GM12864 (cell line): ENCODE results near the gene DCDC1.

ENCODE experiments used
- DNase-seq: peaks from one replicate; pipeline ENCODE4 v3.0.0-alpha.2; 2011; ENCODE audit warnings: low read depth
- H3K4me3 ChIP-seq: 2 replicates; pipeline ENCODE4 v1.5.1; 2011; ENCODE audit warnings: mild to moderate bottlenecking, low read depth, low read length, control low read depth
- TF ChIP-seq, protein P1 (sequence below): IDR thresholded peaks from 2 replicates; pipeline ENCODE4 v1.5.1; 2011; ENCODE audit warnings: low read depth, mild to moderate bottlenecking, moderate library complexity, low read length, control low read depth, inconsistent platforms; ENCODE audit errors: missing control alignments

Gene DCDC1

DNA sequence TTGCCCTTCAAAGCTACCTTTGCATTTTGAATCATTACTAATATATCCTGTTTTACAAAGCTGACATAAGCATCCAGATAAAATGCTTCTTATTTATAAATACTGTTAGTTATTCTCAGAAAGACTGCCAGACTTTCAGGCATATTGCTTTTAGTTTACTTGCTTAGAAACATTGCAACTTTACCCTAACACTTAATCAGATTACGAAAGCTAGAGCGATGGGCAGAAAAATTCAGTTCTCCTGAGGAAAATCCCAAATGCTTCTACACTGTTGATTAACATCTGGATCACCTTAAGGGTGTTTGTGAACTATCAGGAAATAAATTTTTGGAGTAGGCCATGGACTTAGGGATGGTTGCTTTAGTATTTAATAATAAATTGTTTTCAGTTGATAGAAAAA is 493.7 kb downstream of the DCDC1 start:
- DNase-seq, result no peak
- TF ChIP-seq, protein P1, sequence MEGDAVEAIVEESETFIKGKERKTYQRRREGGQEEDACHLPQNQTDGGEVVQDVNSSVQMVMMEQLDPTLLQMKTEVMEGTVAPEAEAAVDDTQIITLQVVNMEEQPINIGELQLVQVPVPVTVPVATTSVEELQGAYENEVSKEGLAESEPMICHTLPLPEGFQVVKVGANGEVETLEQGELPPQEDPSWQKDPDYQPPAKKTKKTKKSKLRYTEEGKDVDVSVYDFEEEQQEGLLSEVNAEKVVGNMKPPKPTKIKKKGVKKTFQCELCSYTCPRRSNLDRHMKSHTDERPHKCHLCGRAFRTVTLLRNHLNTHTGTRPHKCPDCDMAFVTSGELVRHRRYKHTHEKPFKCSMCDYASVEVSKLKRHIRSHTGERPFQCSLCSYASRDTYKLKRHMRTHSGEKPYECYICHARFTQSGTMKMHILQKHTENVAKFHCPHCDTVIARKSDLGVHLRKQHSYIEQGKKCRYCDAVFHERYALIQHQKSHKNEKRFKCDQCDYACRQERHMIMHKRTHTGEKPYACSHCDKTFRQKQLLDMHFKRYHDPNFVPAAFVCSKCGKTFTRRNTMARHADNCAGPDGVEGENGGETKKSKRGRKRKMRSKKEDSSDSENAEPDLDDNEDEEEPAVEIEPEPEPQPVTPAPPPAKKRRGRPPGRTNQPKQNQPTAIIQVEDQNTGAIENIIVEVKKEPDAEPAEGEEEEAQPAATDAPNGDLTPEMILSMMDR, result no peak
- H3K4me3 ChIP-seq, result no peak overlapping the region

GRCh38 chr11:30873924-30874610 is 495.5 kb downstream of the DCDC1 start:
- DNase-seq, result no peak
- H3K4me3 ChIP-seq, result no peak overlapping the region

DNA sequence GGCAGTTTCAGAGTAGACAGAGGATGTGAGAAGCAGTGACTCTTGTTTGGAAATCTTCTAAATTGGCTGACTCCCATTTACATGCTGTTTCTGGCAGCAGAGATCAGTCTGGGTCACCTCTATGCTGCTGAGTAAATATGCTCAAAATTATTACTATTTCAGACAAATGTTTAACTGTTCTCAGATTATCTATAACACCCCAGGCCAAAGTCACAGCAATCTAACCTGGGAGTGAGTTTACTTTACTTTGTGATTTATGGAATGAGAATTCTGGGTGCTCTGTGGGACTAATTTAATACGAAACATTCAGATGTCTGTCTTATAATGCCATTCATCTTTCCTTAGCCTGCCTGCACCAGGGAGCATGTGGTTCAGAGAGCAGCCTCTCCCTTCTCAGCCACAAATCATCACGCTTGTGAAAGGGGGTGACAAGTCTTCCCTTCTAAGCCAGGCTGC is 500.9 kb downstream of the DCDC1 start:
- H3K4me3 ChIP-seq, result no peak overlapping the region
- no peak for DNase-seq
- TF ChIP-seq, protein P1, result no peak

More at GRCh38 chr11:30873924-30874610, 495.5 kb downstream of the DCDC1 start:
- TF ChIP-seq, protein P1, result no peak

DNA sequence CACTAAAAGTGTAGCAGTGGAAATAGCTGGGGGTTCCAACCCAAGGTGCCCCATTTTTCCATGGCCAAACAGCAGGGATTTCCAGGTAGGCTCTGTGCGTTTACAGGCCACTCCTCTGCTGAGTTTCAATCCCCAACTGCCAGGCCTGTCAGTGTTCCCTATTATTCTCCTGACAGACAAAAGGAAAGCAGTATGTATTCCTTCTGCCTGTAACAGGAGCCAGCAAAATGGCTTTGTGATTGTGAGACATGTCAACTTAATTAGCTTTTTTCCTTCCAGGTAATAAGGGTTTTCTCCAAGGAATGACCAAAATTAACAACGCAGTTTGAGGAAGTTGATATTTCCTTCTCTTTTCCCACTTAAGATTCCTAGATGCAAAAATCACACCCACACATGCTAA is 506.3 kb downstream of the DCDC1 start:
- no peak overlapping the region for H3K4me3 ChIP-seq
- TF ChIP-seq, protein P1, result no peak
- DNase-seq, result no peak

GRCh38 chr11:30861531-30861930 is 508.0 kb downstream of the DCDC1 start:
- H3K4me3 ChIP-seq, result no peak overlapping the region
- no peak for DNase-seq
- TF ChIP-seq, protein P1, result no peak

GRCh38 chr11:30861064-30861463 is 508.5 kb downstream of the DCDC1 start:
- TF ChIP-seq, protein P1, result no peak
- no peak for DNase-seq
- no peak overlapping the region for H3K4me3 ChIP-seq

DNA sequence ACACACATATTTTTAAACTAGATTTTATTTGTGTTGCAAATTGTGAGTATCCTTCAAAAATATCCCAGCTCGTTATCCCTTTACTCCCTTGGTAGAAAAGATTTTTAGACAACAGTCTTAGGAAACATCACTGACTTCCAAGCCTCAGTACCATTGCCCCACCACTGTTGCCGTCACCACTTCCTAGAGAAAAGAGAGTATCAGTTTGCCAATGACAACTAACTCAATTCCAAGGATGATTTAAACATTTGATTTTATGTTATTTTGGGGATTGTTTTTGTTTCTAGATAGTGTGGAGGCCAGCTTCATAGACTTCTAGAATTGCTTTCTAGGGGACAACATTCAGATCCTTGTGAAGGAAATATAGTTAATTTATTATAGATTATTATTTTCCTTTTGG is 509.4 kb downstream of the DCDC1 start:
- no peak overlapping the region for H3K4me3 ChIP-seq
- TF ChIP-seq, protein P1, result no peak
- DNase-seq, result no peak
